Measurements from ENCODE around the gene STK39.
"Not testable (repeated sequence)": the region's sequence is repeated elsewhere in the genome, so short reads cannot be mapped to it uniquely, and the experiment has no call there.

Gene STK39

DNA sequence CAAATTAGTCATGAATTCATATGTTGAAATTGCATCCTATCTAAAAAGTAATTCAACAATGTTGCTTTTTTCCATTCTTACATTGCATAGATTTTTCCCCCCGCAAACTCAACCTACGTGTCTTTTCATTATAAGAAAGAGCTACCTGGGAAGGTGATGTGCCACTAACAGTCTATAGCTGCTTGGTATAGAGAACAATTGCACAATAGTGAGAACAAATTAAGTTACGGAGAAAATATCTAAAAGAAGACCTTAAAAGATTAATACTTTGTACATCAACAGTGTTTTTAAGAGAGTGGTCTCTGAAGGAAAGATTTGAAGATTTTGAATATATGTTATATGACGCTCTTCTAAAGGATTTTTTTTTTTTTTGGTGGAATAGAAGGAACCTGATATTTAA, 111.8 kb downstream of the STK39 start:
- Histone ChIP-seq H3K9me3 (ENCODE audit: severe bottlenecking) (no peaks in the 10 kb centered on the region), H3K27me3 (ENCODE audit: insufficient read depth, low read depth, severe bottlenecking) (no peaks in the 10 kb centered on the region), H3K36me3 (no peaks in the 10 kb centered on the region; the same call in none of the 2 replicates), H3K4me3 (ENCODE audit: low read depth, low read length) (no peak overlapping the region), H3K27ac (no peak overlapping the region)
- TF ChIP-seq, protein P1, sequence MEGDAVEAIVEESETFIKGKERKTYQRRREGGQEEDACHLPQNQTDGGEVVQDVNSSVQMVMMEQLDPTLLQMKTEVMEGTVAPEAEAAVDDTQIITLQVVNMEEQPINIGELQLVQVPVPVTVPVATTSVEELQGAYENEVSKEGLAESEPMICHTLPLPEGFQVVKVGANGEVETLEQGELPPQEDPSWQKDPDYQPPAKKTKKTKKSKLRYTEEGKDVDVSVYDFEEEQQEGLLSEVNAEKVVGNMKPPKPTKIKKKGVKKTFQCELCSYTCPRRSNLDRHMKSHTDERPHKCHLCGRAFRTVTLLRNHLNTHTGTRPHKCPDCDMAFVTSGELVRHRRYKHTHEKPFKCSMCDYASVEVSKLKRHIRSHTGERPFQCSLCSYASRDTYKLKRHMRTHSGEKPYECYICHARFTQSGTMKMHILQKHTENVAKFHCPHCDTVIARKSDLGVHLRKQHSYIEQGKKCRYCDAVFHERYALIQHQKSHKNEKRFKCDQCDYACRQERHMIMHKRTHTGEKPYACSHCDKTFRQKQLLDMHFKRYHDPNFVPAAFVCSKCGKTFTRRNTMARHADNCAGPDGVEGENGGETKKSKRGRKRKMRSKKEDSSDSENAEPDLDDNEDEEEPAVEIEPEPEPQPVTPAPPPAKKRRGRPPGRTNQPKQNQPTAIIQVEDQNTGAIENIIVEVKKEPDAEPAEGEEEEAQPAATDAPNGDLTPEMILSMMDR (IDR thresholded peaks at IDR 0.05; ENCODE audit: low read depth, low read length): no peak
- DNase-seq: no peak

DNA sequence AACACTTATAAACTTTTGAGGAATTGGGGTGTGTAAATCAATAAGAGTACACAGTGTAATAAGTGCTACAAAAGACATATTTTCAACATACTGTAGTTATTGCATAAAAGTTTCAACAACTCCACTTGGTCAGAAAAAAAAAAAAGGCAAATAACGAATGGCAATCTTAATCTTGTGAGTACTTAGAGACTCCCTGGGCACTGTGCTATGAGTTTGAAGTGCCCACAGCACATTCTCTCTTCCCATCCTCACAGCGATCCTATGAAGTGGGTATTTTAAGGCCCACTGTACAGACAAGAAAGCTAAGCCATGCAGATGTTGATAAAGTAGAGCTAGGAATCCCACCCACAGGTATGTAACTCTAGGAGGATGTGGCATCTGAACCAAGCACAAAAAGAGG, 112.3 kb downstream of the STK39 start:
- Histone ChIP-seq H3K36me3 (no peaks in the 10 kb centered on the region; the same call in none of the 2 replicates), H3K4me3 (ENCODE audit: low read depth, low read length) (no peak overlapping the region)

DNA sequence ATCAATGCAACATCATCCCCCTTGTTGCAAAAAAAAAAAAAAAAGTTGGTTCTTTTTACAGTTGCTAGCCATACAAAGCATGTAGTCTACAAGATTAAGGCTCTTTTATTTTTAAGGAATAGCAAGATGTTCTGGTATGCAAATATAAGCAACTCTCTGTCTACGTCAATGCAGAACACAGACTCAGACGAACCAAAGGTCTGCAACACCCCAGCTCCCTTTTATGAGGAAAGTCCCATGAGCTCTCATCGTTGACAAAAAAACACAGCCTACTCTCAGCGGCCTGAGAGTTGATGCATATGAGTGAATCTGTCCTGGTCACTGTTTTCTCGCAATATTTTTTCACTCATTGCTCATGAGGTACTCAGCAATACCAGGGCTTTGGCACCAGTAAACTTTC, 112.9 kb downstream of the STK39 start:
- no peaks in the 10 kb centered on the region; the same call in 1 of the 2 replicates for H3K36me3 ChIP-seq
- no peak for DNase-seq

More for the DNA sequence above, 112.3 kb downstream of the STK39 start:
- Histone ChIP-seq H3K27me3 (ENCODE audit: insufficient read depth, low read depth, severe bottlenecking) (no peaks in the 10 kb centered on the region), H3K27ac (no peak overlapping the region), H3K9me3 (ENCODE audit: severe bottlenecking) (no peaks in the 10 kb centered on the region)
- TF ChIP-seq, protein P1 (IDR thresholded peaks at IDR 0.05; ENCODE audit: low read depth, low read length): no peak
- DNase-seq: no peak

DNA sequence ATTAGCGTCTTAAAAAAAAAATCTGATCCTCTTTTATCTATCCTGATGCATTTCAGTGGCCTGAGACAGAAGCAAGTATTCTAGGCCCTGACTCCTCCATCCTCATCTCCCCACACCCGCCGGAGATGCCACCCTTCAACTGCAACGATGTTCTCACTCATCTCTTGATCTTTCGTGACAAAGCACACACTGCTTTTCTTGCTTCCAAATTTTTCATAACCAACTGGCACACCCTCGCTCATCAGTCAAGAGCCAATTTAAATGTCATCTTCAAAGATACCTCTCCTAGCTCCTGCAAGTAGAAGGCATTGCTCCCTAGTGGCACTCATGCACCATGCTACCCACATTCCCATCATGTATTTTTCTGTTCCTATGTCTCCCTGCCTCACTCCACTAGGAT, 115.0 kb downstream of the STK39 start:
- DNase-seq: no peak
- Histone ChIP-seq H3K9me3 (ENCODE audit: severe bottlenecking) (no peaks in the 10 kb centered on the region), H3K4me3 (ENCODE audit: low read depth, low read length) (no peak overlapping the region), H3K36me3 (no peaks in the 10 kb centered on the region; the same call in 1 of the 2 replicates), H3K27me3 (ENCODE audit: insufficient read depth, low read depth, severe bottlenecking) (no peaks in the 10 kb centered on the region), H3K27ac (no peak overlapping the region)
- TF ChIP-seq, protein P1 (IDR thresholded peaks at IDR 0.05; ENCODE audit: low read depth, low read length): no peak

More for the DNA sequence above, 112.9 kb downstream of the STK39 start:
- H3K27me3 ChIP-seq (ENCODE audit: insufficient read depth, low read depth, severe bottlenecking): no peaks in the 10 kb centered on the region
- no peak overlapping the region for H3K27ac ChIP-seq
- TF ChIP-seq, protein P1 (IDR thresholded peaks at IDR 0.05; ENCODE audit: low read depth, low read length): no peak
- no peaks in the 10 kb centered on the region for H3K9me3 ChIP-seq (ENCODE audit: severe bottlenecking)
- no peak overlapping the region for H3K4me3 ChIP-seq (ENCODE audit: low read depth, low read length)

DNA sequence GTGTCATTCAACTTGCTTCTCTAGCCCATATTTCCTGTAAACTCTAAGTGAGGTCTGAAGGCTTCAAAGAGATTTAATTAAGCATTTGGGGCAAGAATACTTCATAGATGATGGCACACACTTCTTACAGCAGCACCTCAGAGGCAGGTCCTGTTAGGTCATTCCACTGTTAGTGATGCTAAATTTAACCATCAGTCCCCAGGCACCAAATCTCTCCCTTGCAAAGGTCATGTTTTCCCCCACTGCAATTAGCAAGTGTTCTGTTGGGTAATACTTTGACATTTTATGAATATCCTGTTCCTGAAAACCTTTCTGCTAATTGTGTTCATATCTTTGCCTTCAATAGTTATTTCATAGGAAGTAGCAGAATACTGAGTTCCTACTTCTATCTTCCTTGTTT, 117.0 kb downstream of the STK39 start:
- H3K27me3 ChIP-seq (ENCODE audit: insufficient read depth, low read depth, severe bottlenecking): no peaks in the 10 kb centered on the region
- no peaks in the 10 kb centered on the region for H3K9me3 ChIP-seq (ENCODE audit: severe bottlenecking)
- H3K27ac ChIP-seq: no peak overlapping the region
- no peak overlapping the region for H3K4me3 ChIP-seq (ENCODE audit: low read depth, low read length)
- DNase-seq: no peak
- TF ChIP-seq, protein P1 (IDR thresholded peaks at IDR 0.05; ENCODE audit: low read depth, low read length): no peak
- no peaks in the 10 kb centered on the region; the same call in 1 of the 2 replicates for H3K36me3 ChIP-seq

DNA sequence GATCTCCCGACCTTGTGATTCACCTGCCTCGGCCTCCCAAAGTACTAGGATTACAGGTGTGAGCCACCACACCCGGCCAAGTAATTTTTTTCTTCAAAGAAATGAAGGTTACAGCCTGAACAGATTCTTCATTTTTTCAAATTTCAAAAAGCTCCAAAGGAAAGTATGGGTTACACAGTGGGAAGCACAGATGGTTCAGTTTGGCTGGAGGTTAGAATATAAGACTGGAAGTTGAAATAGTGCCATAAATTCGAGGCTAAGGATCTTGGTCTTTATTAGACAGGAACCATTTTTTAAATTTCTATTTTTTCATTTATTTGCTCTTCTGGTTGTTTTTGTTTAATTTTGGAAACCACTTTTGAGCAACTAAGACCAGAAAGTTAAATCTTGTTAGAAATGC, 120.0 kb downstream of the STK39 start:
- TF ChIP-seq, protein P1 (IDR thresholded peaks at IDR 0.05; ENCODE audit: low read depth, low read length): no peak
- peaks cover 2% of the 10 kb centered on the region for H3K36me3 ChIP-seq
- no peak overlapping the region for H3K4me3 ChIP-seq (ENCODE audit: low read depth, low read length)
- no peaks in the 10 kb centered on the region for H3K27me3 ChIP-seq (ENCODE audit: insufficient read depth, low read depth, severe bottlenecking)
- no peak for DNase-seq
- H3K9me3 ChIP-seq (ENCODE audit: severe bottlenecking): no peaks in the 10 kb centered on the region
- H3K27ac ChIP-seq: no peak overlapping the region

DNA sequence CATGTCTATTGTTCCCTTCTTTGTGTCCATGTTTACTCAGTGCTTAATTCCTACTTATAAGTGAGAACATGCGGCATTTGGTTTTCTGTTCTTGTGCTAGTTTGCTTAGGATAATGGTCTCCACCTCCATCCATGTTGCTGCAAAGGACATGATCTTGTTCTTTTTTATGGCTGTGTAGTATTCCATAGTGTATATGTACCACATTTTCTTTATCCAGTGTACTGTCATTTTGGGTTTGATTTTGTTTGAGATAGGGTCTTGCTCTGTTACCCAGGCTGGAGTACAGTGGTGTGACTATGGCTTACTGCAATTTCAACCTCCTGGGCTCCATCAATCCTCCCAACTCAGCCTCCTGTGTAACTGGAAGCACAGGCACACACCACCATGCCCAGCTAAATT, 125.2 kb downstream of the STK39 start:
- H3K27me3 ChIP-seq (ENCODE audit: insufficient read depth, low read depth, severe bottlenecking); H3K9me3 ChIP-seq (ENCODE audit: severe bottlenecking); DNase-seq; H3K27ac ChIP-seq; H3K4me3 ChIP-seq (ENCODE audit: low read depth, low read length); H3K36me3 ChIP-seq: not testable (repeated sequence)

All from WERI-Rb-1 (cell line).